ENCODE measurements around the gene ZNF385D.

ZNF385D gene

DNA sequence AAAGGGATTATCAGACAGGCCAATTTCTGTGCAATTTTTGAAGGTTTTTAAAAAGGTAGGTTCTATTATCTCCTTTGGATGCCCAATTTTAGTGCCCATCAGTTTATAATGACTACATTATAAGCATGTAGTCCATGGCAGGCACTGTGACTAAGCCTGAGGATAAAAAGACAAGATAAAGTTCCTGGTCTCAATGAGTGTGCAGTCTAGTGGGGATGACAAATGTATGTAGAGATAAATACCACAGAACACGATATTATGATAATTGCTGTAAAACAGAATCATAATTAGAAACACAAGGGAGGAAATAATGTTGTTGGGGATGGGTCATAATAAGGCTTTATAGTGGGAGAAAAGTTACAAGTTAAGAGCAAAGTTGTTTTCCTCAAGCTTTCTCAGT lies 163.1 kb downstream of the ZNF385D start:
- DNase-seq: no peak

DNA sequence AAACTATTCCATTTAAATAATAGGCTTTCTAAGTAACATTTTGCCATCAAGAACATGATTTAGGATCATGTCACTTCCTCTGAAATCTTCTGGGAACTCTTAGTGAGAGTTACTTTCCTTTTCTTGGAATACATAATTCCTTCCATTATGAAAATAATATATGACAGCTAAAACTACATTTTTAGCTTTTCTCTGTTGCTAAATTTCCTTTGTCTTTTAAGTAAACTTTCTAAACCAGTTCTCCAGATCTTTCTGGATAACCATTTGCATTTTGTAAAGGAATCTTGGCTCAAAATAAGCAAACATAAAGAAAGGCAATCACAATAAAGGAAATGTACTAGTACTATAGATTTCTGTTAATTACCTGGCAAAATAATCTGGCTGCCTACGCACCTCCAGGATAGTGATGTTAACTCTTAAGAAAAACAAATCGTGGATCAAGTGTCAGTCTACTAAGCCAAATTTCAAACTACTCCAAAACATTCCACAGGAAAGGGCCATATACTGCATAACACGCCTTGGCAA lies 165.7 kb downstream of the ZNF385D start:
- DNase-seq: no peak

DNA sequence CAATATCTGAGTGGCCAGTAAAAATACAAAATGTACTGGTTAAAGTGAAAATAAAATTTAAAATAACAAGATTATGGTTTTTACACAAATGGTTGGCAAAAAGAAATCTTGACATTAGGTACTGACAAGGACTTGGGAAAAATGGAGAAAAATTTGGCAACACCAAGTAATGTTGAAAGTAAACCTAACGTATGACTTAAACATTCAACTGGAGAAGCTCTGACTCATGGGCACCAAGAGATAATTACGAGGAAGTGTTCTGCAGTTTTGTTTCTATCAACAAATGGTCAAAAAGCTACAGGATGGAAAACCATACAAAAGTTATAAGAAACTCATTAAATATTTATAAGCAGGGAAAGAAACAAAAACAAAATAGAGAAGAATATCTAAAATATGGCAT lies 177.7 kb downstream of the ZNF385D start:
- no peak for DNase-seq

DNA sequence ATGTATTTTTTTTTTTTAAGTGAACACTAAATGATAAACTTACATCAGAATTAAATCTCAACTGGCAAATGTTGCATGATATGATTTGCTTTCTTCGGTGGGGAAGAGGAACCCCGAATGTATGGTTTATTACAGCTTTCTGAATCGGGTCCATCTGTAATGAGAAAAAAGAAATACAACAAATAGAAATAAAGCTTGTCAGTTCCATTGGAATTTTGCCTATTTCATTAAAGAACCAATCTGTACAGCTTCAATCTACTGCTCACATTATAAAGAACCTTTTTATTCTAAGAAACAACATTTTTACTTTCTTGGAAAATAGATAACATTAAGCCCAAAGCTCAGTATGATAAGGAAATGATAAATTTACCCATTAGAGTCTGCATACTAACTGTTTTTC lies 186.5 kb downstream of the ZNF385D start:
- no peak for DNase-seq

DNA sequence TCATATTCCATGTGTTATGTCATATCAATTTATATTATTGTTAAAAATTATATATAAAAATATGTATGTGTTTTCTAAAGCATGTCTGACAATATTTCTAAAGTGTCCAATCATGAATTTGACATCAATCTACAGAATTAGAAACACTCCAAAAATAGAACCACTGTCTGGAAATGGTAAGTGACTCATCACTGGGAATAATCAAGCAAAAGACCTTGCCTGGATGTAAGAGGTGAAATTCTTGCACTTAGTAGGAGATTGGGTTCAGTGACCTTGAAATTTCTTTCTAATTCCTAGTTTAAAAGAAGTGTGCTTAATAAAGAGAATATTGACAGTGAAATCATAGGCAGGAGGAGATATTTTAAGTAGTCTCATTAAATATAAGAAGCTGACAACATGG lies 188.8 kb downstream of the ZNF385D start:
- no peak for DNase-seq

DNA sequence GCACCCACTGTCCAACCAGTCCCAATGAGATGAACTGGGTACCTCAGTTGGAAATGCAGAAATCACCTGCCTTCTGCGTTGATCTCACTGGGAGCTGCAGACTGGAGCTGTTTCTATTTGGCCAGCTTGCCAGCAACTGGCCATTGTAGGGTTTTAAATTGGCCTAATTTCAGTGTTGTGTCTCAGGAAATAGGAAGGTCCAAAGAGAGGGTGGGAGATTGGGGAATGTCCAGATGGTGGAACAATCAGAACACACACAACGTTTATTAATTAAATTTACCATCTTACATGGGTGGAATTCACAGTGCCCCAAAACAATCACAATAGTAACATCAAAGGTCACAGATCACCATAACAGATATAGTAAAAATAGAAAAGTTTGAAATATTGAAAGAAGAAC lies 189.5 kb downstream of the ZNF385D start:
- DNase-seq: no peak

DNA sequence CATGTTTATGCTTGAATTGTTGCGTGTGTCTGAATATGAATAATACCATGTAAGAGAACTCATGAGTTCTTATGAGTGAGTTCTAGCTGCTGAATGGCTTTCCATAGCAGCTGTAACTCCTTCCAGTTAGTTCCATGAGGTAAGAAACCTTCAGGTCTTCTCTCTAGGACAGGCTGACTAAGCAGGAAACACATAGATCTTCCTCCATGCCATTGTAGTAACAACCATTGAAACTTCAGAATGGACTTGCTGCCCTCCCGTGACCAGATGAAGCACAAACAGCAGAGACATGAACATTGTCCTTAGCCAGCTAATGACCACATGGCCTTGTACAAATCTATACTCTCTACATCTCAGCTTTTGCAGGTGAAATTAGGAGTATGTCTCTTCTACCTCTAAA lies 200.0 kb downstream of the ZNF385D start:
- DNase-seq: no peak

DNA sequence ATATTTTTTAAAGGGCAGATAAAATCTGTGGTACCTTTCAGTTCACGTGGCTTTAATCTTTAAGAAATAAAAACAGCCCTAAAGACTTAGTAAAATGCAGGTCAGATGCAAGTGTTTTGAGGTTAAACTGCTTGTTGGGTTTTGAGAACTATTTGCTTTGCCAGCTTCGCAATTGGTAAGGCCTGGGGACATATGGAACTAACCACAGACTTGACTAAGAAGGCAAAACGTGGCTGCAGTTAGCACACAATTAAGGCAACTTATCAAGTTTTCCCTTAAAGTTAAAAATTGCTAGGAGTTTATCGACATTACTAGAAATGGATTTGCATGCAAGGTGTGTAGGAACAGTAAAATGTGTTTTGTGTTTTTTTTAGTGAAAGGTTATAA lies 206.9 kb downstream of the ZNF385D start:
- DNase-seq: no peak

DNA sequence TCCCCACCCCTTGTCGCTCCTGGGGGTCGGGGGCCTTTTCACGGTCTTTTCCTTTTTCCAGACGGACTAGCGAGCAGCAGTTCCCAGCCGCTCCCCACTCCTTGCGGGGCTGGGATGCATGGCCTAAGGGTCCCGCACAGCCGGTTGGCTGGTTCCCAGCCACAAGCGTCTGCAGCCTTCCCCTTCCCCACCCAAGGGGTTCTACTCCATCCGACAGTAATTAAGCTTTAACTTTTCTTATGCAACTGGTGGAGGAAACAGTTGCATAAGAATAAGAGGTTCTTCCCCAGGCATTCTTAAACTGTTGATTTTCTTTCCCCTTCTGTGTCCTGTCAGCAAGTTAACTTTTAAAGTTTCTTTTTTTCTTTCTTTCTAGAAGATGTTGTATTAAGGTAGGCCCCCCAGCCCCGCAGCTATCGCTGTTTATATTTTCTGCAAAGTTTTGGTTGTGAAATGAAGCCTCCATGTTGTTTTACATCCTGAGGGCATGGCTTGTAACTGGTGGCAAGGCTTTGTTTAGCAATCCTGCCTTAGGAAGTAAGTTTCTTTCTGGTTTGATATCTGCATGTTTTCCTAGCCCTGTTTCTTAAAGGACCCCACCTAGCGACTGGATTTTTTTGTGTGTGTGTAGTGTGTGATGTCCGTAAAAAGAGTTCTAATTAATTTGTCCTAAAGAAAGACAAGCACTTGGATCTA lies 207.5 kb downstream of the ZNF385D start:
- DNase-seq: no peak

DNA sequence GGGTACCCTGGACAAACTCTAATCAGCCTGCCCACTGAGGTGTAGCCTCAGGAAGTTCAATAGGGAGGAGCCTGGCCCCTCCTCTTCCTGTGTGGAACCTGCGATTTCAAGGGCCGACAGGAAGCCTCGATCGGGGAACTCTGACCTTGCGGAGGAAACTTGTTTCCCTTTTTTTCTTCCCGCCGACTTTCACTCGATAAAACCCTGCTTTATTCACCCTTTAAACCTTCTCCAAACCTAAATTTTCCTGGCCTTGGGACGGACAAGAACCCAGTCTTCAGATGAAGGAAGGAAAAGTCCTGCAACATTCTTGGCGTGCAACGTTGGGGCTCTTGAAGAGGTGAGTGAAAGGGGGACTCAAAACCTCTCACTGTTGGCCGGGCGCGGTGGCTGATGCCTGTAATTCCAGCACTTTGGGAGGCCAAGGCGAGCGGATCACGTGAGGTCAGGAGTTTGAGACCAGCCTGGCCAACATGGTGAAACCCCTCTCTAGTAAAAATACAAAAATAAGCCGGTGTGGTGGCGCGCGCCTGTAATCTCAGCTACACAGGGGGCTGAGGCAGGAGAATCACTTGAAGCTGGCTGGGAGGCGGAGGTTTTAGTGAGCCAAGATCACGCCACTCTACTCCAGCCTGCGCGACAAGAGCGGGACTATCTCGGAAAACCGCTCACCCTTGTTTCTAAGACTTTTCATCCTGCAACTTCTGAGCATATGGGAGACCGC lies 208.2 kb downstream of the ZNF385D start:
- no peak for DNase-seq

DNA sequence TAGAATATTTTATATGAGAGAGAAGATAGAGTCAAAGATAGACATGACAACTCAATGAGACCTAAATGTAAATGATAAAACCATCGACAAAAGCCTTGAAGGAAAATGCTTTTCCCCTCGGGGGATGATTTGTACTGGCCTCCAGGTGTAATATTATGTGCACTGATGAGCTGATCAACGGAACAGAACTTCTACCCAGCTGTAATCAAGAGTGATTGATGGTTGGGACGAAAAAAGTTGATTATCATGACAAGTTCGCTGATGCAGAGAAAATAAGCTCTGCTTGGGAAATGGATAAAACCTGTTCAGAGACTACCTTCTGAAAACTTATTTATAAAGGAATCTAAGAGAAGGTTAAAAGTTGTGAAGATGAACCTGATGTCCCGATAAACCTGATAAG lies 210.7 kb downstream of the ZNF385D start:
- DNase-seq: no peak

DNA sequence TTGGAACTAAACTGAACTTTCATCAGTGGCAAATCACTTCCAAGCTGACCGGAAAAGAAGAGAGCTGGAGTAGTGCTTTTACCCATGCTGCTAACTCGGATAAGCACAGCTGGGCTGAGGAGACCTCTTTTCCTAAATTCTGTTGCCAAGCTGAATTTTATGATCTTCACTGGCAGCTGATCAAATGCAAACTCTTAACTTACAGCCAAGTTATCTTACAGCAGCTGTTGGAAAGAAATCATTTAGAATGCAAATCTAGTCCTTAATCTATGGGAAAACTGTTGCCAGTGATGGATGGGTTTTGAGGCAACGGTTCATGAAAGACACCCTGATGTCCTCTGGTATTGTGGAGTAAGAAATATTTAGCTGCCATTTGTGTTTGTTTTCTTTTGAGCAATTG lies 216.5 kb downstream of the ZNF385D start:
- no peak for DNase-seq

DNA sequence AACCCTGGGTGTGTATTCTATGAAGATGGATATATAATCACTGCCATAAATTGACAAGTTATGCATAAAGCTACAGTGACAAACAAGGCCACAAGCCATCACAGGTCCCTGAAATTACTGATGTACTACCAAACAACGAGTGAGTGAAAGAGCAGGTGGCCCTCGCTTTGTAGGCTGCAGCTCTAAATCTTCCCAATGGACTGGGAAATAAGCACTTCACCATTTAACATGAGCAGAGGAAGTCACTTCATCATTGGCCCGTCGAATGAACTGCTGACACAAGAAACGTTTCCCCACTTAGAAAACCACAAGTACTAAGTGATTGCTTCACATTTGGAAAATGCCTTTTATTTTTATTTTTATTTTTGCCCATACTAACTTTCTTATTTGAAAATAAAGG lies 218.0 kb downstream of the ZNF385D start:
- DNase-seq: no peak

DNA sequence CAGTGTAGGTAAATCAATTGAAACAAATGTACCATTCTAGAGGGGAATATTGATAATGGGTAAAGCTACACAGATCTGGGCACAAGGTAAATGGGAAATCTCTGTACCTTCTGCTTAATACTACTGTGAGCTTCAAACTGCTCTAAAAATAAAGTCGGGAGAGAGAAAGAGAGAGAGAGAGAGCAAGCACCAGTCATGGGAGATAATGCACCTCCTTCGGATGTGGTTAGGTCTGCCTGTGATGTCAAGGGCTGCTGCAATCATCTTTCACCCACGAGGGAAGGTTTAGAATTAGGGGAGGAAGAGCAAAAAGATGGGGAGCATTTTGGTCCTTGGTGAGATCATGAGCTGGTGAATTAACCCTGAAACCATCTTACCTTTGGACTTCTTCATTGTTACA lies 219.1 kb downstream of the ZNF385D start:
- DNase-seq: no peak

DNA sequence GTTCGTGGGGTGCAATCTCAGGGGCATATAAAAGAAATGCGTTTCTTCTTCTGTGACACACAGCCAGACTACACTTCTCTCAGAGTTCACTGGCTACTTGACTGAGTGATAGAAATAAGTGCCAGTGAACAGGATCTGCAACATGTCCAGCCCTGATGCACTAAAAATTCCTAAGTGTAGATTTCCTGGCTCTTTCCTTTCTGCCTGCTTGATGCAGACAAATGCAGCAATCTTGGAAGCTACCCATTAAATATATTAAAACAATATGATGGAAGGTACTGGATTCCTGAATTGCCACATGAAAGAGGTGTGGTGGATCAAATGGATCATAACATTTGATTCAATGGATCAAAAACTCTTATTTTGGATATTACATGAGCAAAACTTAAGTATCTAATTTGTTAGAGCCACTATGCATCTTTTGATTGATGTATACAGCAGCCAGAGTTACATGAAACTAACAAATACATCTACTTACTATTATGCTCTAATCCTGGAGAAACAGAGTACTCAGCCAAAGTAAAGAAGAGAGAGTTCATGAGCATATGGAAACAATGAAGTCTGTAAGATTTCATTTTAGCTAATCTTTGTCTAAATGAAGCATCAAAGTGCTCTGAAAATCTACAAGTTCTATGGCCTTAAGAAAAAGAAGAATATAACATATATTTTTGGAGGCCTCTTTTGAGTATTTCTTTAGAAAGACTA lies 222.6 kb downstream of the ZNF385D start:
- no peak for DNase-seq

DNA sequence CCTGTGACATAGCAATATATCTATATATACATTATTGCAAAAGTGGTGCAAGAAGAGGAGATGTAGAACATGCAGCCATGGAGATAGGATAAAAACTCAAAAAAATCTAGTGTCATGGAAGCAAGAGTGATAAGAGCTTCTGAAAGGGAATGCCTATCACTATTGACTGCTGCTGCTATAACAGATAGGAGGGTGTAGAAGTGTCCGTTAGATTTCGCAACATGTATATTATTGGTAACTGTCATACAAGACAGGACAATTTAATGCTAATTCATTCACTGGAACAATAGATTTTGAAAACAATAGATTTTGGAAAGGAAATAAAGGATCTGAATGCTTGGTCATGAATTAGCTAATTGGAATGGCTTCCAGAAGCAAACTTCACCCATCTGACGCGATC lies 224.5 kb downstream of the ZNF385D start:
- no peak for DNase-seq

DNA sequence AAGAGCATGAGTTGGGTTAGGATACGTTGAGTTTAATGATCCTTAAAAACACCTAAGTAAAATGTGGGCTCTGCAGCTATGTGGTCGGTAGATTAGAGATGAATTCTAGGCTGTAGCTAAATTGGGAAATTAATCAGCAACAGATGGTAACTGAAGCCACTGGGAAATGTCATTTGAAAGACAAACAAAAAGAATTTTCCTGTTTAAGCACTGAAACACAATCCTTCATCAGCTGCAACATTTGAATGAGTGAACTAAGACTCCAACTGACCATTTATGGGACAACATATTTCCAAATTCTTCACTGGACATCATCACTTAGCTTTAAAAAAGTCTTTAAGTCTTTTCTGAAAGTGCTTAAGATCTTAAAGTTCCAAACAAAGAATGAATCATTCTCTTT lies 226.9 kb downstream of the ZNF385D start:
- no peak for DNase-seq

DNA sequence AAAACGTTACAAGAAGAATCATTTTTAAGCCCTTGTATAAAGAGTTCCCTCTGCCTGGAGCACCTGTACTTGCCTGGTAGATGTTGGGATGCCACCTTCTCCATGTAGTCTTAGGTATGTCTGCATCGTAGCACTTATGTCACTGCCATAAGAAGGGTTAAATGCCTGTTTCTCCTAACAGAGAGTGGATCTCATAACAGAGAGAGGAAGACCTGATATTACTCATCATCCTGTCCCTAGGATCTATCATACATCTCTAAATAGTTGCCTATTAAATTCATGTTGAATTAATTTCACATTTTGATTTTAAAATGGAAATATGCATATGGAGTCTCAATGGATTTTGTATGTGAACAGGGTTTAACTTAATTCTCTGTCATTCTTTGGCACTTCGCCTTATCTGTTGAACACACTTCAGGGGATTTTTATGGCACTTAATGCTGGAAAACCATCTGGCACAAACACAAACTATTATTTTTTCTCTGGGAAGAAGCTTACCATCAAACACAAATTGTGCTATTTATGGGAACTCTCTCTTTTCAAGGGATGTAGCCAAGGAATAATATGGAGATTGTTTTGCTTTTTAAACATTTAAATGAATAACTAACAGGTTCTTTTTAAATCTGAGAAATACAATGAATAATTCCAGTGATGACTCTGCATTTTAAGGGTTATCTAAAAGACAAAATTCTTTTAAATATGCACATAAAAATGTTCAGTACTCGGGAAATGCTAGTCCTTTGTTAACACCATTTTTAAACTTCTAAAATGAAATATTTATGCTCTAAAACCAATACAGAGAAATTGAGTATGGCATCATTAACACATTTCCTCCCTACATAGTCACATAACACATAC lies 230.7 kb downstream of the ZNF385D start:
- no peak for DNase-seq

DNA sequence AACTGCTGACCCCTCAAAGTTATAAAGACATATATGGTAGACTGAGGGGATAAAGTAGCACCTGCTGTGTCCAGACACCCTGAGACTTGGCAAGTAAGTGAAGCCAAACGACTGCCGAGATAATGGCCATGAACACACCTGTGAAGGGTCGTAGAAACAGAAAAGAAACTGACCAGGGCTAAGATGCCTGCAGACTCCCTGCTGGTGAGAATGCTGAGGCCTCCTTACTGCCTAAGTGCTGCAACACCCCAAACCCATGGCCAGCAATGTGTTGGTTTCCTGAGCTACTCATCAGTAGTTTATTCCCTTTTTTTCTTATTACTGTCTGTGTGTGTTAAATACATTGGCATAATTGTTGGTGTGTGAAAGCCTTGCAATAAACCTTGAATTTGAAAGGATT lies 233.8 kb downstream of the ZNF385D start:
- no peak for DNase-seq

DNA sequence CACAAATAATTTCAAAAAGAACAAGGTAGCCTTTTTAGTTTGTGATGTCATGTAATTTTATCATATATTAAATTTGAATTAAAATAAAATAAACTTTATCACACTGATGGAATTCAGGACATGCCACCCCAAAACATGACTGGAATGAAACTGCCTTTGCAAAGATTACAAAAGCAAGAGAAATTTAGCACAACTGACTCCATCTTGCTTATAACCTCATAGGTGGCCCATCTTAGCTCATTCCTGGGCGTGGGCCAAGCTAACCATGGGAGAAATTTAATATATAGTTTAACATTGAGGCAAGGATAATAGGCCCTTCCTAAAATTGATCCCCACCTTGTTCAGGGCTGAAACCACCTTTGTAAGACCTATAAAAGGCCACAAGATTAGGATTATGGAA lies 235.6 kb downstream of the ZNF385D start:
- DNase-seq: no peak

DNA sequence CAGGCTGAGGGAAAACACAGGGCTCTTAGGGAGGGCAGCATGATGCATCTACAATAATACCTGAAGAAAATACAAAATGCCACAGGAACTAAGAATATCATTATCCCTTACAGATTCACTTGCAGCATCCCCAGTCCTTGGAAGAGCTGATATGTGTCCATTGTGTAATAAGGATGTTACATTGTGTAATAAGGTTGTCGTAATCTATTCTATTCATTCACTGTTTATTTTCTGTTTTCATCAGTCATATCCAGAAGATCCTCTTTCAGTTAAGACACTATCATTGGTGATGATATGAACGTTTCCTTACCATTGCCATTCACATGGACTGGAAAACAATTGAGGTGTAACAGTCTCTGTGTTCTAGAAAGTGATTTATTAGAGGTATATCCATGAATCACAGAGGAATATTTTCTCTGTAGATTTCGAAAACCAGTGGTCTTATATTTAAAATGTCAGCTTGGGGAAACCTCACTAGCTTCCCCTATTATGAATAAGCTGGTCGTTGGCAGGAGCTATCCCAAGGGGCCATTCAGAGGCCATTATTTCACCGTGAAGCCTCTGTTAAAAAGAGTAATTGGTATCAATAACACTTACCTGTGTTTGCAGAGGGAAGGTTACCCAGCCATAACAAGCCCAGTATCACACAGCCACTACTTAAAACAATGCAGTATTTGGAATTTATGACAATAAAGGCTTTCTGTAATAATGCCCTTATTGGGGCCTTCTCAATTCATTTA lies 241.1 kb downstream of the ZNF385D start:
- DNase-seq: no peak

DNA sequence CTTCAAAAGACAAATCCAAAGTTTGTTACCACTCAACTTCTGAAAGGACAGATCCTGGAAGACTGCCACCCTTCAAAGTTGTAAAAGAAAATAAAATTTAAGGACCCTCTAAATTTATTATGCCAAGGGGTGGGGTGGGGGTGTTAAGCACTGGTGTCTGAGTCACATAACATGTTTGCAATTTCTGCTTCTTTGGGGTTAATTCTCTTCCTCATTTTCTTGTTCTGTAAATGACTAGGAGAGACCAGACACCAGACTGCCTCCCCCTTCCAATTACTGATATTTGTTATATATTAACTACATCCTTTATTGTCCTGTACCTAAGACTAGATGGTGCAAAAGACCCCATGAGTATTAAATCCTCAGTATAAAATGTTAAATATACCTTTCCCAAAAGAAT lies 242.8 kb downstream of the ZNF385D start:
- DNase-seq: no peak
